ENCODE measurements around the gene SDF2L1. TPM values are rescaled to one million over a fixed set of nuclear protein-coding genes. Genes with fewer than 3 reads are reported as not detected.

The SDF2L1 gene
- total and polyA plus RNA-seq, 10 of the 15 experiments (the other 5 are each of a cell fraction or from before 2014, with no cell fraction given): 3.0 to 214 (median 55.5) TPM

DNA sequence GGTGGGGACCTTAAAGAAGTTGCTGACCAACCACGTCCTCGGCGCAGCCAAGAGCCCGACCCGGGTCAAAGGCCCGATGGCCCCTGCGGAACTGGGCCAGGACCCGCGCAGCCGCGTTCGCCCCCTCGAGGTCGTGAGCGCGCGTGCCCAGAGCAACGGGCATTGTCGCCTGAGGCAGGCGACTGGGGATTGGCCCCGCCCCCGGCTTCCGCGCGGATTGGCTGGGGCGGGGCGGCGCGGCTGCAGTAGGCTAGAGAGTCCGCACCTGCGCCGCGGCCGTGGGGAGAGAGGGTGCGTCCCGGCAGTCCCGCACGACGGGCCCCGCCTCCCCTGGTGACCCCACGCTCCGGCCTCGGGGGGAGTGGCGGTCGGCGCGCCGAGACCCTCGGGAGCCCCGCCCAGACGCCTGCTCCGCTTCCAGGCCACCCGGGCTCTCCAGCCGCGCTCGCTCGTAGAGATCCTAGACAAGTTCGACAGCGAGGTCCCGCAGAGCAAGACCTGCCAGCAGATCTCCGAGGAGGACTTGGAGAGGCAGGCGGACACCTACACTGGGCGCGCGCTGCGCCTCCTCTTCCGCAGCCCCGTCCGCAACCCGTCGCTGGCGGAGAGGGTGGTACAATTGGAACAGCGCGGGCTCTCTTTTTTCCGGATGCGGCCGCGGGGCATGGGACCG, 15.4 kb downstream of the SDF2L1 start:
- Histone ChIP-seq H3K27me3 (replicated peaks in 1 of 2; ENCODE audit: control insufficient read depth in 2 of 2, insufficient read depth in 2 of 2, low read length in 1 of 2) (no peaks in the 10 kb centered on the region), H3K4me1 (ENCODE audit: control insufficient read depth, insufficient read depth, low read length) (no peaks in the 10 kb centered on the region; the same call in 1 of the 2 replicates), H3K27ac (ENCODE audit: control insufficient read depth, insufficient read depth) (no peak overlapping the region), H3K4me3 (peak overlapping the region; percentile 75; the same call in 1 of the 2 replicates), H3K36me3 (ENCODE audit: control insufficient read depth in 2 of 2, insufficient read depth in 2 of 2, low read length in 1 of 2) (peaks cover 0 to 3% of the 10 kb centered on the region in 2 experiments; a peak in 2 of 4 replicates), H3K9me3 (replicated peaks; ENCODE audit: control insufficient read depth, insufficient read depth, low read length) (no peaks in the 10 kb centered on the region), H2AFZ (ENCODE audit: control insufficient read depth, low read depth, low read length) (peak overlapping the region; percentile 84), H4K20me1 (ENCODE audit: control insufficient read depth, insufficient read depth) (no peaks in the 10 kb centered on the region), H3K79me2 (ENCODE audit: control insufficient read depth, insufficient read depth, low read length) (peaks cover 3% of the 10 kb centered on the region), H3K9ac (ENCODE audit: control insufficient read depth, insufficient read depth, low read length) (peak overlapping the region; percentile 48), H3K4me2 (ENCODE audit: control insufficient read depth, insufficient read depth) (peak overlapping the region; percentile 93)
- DNase-seq (ENCODE audit: low read depth, low spot score): peak; percentile 39
- POLR2A ChIA-PET: no interaction called here
- 3% methylated on average over 62 of the region's 79 CpGs for WGBS (ENCODE audit: insufficient coverage, insufficient replicate concordance, low lambda C conversion rate, missing lambda C conversion rate)
- intact Hi-C loops (cut with micrococcal nuclease; ENCODE audit: unreplicated experiment) (no loop called here), in situ Hi-C loops (cut with MboI) (no loop called here)
- CTCF ChIA-PET: interaction anchor here (0.6 to 1.2 kb wide), 4 partner anchors 11 to 73 kb away, joined by 3 to 4 read pairs (median 4); partner anchors contain the start of gene SDF2L1
- no peak for FAIRE-seq
- RAD21 ChIA-PET (ENCODE audit: unreplicated experiment): interaction anchor here (1.5 kb wide), 1 partner anchor 16 kb away, joined by 4 read pairs; the partner anchor contains the start of gene SDF2L1
- peak; percentile 97 for ATAC-seq
- SMC1A ChIA-PET (ENCODE audit: uncharacterized antibody, unreplicated experiment): interaction anchor here (0.9 kb wide), 1 partner anchor 14 kb away, joined by 3 read pairs; no protein-coding TSS in a partner anchor
- BruUV-seq (replicated peaks): no TSS peak
- no peak for TF ChIP-seq CHD1 (IDR thresholded peaks at IDR 0.05; ENCODE audit: low read depth, low read length)
- no peak for TF ChIP-seq SPI1 (IDR thresholded peaks at IDR 0.05; ENCODE audit: borderline replicate concordance, insufficient read depth, low read depth, low read length)
- TF ChIP-seq RBBP5 (conservative IDR thresholded peaks at IDR 0.05): no peak
- TF ChIP-seq ZNF24 (IDR thresholded peaks at IDR 0.05): no peak
- TF ChIP-seq BMI1 (IDR thresholded peaks at IDR 0.05; ENCODE audit: borderline replicate concordance): no peak
- peak in 2 of 3 experiments; percentile 21 to 44; a peak in 3 of 6 replicates for TF ChIP-seq CTCF (IDR thresholded peaks at IDR 0.05 in 2 of 3, conservative IDR thresholded peaks at IDR 0.05 in 1 of 3; ENCODE audit: control insufficient read depth in 2 of 3, extremely low read depth in 1 of 3, insufficient read depth in 1 of 3, low read depth in 3 of 3, low read length in 3 of 3)
- 0 out of 2 replicates have a peak, but pooled peaks have one; percentile 12 for TF ChIP-seq CHD2 (IDR thresholded peaks at IDR 0.05; ENCODE audit: borderline replicate concordance, low read depth, low read length)
- no peak for TF ChIP-seq FOXM1 (IDR thresholded peaks at IDR 0.05; ENCODE audit: low read depth, low read length)
- TF ChIP-seq, protein P1, sequence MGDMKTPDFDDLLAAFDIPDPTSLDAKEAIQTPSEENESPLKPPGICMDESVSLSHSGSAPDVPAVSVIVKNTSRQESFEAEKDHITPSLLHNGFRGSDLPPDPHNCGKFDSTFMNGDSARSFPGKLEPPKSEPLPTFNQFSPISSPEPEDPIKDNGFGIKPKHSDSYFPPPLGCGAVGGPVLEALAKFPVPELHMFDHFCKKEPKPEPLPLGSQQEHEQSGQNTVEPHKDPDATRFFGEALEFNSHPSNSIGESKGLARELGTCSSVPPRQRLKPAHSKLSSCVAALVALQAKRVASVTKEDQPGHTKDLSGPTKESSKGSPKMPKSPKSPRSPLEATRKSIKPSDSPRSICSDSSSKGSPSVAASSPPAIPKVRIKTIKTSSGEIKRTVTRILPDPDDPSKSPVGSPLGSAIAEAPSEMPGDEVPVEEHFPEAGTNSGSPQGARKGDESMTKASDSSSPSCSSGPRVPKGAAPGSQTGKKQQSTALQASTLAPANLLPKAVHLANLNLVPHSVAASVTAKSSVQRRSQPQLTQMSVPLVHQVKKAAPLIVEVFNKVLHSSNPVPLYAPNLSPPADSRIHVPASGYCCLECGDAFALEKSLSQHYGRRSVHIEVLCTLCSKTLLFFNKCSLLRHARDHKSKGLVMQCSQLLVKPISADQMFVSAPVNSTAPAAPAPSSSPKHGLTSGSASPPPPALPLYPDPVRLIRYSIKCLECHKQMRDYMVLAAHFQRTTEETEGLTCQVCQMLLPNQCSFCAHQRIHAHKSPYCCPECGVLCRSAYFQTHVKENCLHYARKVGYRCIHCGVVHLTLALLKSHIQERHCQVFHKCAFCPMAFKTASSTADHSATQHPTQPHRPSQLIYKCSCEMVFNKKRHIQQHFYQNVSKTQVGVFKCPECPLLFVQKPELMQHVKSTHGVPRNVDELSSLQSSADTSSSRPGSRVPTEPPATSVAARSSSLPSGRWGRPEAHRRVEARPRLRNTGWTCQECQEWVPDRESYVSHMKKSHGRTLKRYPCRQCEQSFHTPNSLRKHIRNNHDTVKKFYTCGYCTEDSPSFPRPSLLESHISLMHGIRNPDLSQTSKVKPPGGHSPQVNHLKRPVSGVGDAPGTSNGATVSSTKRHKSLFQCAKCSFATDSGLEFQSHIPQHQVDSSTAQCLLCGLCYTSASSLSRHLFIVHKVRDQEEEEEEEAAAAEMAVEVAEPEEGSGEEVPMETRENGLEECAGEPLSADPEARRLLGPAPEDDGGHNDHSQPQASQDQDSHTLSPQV (IDR thresholded peaks at IDR 0.05): no peak
- TF ChIP-seq BHLHE40 (IDR thresholded peaks at IDR 0.05; ENCODE audit: borderline replicate concordance in 1 of 2, low read depth in 2 of 2, low read length in 1 of 2): peak; percentile 83 to 91
- no peak for TF ChIP-seq YY1 (IDR thresholded peaks at IDR 0.05; ENCODE audit: low read depth, low read length)
- TF ChIP-seq JUNB (IDR thresholded peaks at IDR 0.05): no peak
- TF ChIP-seq CREM (IDR thresholded peaks at IDR 0.05; ENCODE audit: low read depth): no peak

Measured in GM12878 (cell line).